ENCODE data around the gene LDLRAD3.

GRCh38 chr11:36095716-36096115 lies 151.9 kb downstream of the LDLRAD3 start:
- TF ChIP-seq, protein P1, sequence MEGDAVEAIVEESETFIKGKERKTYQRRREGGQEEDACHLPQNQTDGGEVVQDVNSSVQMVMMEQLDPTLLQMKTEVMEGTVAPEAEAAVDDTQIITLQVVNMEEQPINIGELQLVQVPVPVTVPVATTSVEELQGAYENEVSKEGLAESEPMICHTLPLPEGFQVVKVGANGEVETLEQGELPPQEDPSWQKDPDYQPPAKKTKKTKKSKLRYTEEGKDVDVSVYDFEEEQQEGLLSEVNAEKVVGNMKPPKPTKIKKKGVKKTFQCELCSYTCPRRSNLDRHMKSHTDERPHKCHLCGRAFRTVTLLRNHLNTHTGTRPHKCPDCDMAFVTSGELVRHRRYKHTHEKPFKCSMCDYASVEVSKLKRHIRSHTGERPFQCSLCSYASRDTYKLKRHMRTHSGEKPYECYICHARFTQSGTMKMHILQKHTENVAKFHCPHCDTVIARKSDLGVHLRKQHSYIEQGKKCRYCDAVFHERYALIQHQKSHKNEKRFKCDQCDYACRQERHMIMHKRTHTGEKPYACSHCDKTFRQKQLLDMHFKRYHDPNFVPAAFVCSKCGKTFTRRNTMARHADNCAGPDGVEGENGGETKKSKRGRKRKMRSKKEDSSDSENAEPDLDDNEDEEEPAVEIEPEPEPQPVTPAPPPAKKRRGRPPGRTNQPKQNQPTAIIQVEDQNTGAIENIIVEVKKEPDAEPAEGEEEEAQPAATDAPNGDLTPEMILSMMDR (IDR thresholded peaks at IDR 0.05), result no peak
- TF ChIP-seq, protein P2, sequence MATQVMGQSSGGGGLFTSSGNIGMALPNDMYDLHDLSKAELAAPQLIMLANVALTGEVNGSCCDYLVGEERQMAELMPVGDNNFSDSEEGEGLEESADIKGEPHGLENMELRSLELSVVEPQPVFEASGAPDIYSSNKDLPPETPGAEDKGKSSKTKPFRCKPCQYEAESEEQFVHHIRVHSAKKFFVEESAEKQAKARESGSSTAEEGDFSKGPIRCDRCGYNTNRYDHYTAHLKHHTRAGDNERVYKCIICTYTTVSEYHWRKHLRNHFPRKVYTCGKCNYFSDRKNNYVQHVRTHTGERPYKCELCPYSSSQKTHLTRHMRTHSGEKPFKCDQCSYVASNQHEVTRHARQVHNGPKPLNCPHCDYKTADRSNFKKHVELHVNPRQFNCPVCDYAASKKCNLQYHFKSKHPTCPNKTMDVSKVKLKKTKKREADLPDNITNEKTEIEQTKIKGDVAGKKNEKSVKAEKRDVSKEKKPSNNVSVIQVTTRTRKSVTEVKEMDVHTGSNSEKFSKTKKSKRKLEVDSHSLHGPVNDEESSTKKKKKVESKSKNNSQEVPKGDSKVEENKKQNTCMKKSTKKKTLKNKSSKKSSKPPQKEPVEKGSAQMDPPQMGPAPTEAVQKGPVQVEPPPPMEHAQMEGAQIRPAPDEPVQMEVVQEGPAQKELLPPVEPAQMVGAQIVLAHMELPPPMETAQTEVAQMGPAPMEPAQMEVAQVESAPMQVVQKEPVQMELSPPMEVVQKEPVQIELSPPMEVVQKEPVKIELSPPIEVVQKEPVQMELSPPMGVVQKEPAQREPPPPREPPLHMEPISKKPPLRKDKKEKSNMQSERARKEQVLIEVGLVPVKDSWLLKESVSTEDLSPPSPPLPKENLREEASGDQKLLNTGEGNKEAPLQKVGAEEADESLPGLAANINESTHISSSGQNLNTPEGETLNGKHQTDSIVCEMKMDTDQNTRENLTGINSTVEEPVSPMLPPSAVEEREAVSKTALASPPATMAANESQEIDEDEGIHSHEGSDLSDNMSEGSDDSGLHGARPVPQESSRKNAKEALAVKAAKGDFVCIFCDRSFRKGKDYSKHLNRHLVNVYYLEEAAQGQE (IDR thresholded peaks at IDR 0.05; ENCODE audit: insufficient read depth in 1 of 2, low read depth in 2 of 2, low read length in 1 of 2), result no peak
- TF ChIP-seq POLR2AphosphoS5 (IDR thresholded peaks at IDR 0.05; ENCODE audit: low read depth, low read length), result no peak
- no peak for TF ChIP-seq TCF7L2 (IDR thresholded peaks at IDR 0.05; ENCODE audit: low read depth, low read length)

All from Panc1 (cell line).